Activated CD4-positive, alpha-beta T cell treated with anti-CD3 and anti-CD28 coated beads, Interleukin-2, amount 10 ng/mL, durations not matched to agents 24 days and 14 days (primary cell): ENCODE data around the gene EFNA3. TPM values are rescaled to one million over a fixed set of nuclear protein-coding genes. Genes with fewer than 3 reads are reported as not detected.
"Not testable (repeated sequence)": the region's sequence is repeated elsewhere in the genome, so short reads cannot be mapped to it uniquely, and the experiment has no call there.

Experiments used
- DNase-seq: peaks from one replicate; pipeline ENCODE4 v3.0.0; 2022
- H3K27ac Mint-ChIP-seq: one replicate; pipeline ENCODE4 v1.8.0; 2022; ENCODE audit warnings: mild to moderate bottlenecking, mixed read lengths
- H3K27me3 Mint-ChIP-seq: one replicate; pipeline ENCODE4 v1.8.0; 2022; ENCODE audit warnings: mixed read lengths
- H3K36me3 Mint-ChIP-seq: one replicate; pipeline ENCODE4 v1.8.0; 2022; ENCODE audit warnings: low read depth, mild to moderate bottlenecking, mixed read lengths
- H3K4me1 Mint-ChIP-seq: one replicate; pipeline ENCODE4 v1.8.0; 2021; ENCODE audit warnings: mixed read lengths
- H3K4me3 Mint-ChIP-seq: one replicate; pipeline ENCODE4 v1.8.0; 2022; ENCODE audit warnings: mild to moderate bottlenecking, moderate library complexity, mixed read lengths
- H3K9me3 Mint-ChIP-seq: one replicate; pipeline ENCODE4 v1.8.0; 2021; ENCODE audit warnings: mixed read lengths
- intact Hi-C: fragments of 100-400 bp; cut with micrococcal nuclease; formaldehyde crosslinking; loops from one replicate; pipeline ENCODE4 v1.15.1; 2023
- total RNA-seq: library from RNA; stranded (reverse); gene quantifications from 2 replicates; pipeline ENCODE4 v1.2.3, GENCODE V29; 2022

The EFNA3 gene
- total RNA-seq, 1 donor from 2014 or later, result 3.6 TPM

- Mint-ChIP-seq H3K4me1 (no peaks in the 10 kb centered on the region), H3K27me3 (peaks cover 12% of the 10 kb centered on the region), H3K27ac (no peak overlapping the region), H3K36me3 (no peaks in the 10 kb centered on the region), H3K4me3 (no peak overlapping the region), H3K9me3 (no peaks in the 10 kb centered on the region)
- intact Hi-C loops, result no loop called here
- DNase-seq, result no peak
These were observed 31.7 kb downstream of the EFNA3 start for GRCh38 chr1:155110381-155110780.

- peaks cover 9% of the 10 kb centered on the region for H3K27me3 Mint-ChIP-seq
- H3K9me3 Mint-ChIP-seq, result no peaks in the 10 kb centered on the region
- no peak overlapping the region for H3K27ac Mint-ChIP-seq
- no peak overlapping the region for H3K4me3 Mint-ChIP-seq
- no peaks in the 10 kb centered on the region for H3K36me3 Mint-ChIP-seq
- no peak for DNase-seq
- intact Hi-C loops, result no loop called here
- H3K4me1 Mint-ChIP-seq, result no peaks in the 10 kb centered on the region
These were observed 32.2 kb downstream of the EFNA3 start for GRCh38 chr1:155110826-155111225.

GRCh38 chr1:155113450-155113980 is 34.9 kb downstream of the EFNA3 start:
- Mint-ChIP-seq H3K27me3 (peaks cover 16% of the 10 kb centered on the region), H3K9me3 (no peaks in the 10 kb centered on the region)

GRCh38 chr1:155116113-155116764 is 37.6 kb downstream of the EFNA3 start:
- Mint-ChIP-seq H3K27ac (no peak overlapping the region), H3K27me3 (peaks cover 18% of the 10 kb centered on the region), H3K9me3 (no peaks in the 10 kb centered on the region), H3K4me1 (no peaks in the 10 kb centered on the region), H3K36me3 (no peaks in the 10 kb centered on the region), H3K4me3 (no peak overlapping the region)
- intact Hi-C loops, result no loop called here
- DNase-seq, result no peak

More at GRCh38 chr1:155113450-155113980, 34.9 kb downstream of the EFNA3 start:
- Mint-ChIP-seq H3K27ac (no peak overlapping the region), H3K4me1 (no peaks in the 10 kb centered on the region), H3K4me3 (no peak overlapping the region), H3K36me3 (no peaks in the 10 kb centered on the region)
- DNase-seq, result no peak
- intact Hi-C loops, result no loop called here

- intact Hi-C loops, result no loop called here
- H3K4me1 Mint-ChIP-seq, result no peaks in the 10 kb centered on the region
- H3K9me3 Mint-ChIP-seq, result no peaks in the 10 kb centered on the region
- H3K27ac Mint-ChIP-seq, result no peak overlapping the region
- no peak overlapping the region for H3K4me3 Mint-ChIP-seq
- no peaks in the 10 kb centered on the region for H3K36me3 Mint-ChIP-seq
- DNase-seq, result no peak
- peaks cover 22% of the 10 kb centered on the region for H3K27me3 Mint-ChIP-seq
These were observed 39.0 kb downstream of the EFNA3 start for GRCh38 chr1:155117610-155118009.

- H3K4me1 Mint-ChIP-seq, H3K4me3 Mint-ChIP-seq, intact Hi-C loops, H3K9me3 Mint-ChIP-seq, DNase-seq, H3K27ac Mint-ChIP-seq, H3K36me3 Mint-ChIP-seq: not testable (repeated sequence)
- H3K27me3 Mint-ChIP-seq, result peaks cover 22% of the 10 kb centered on the region
These were observed 39.5 kb downstream of the EFNA3 start for GRCh38 chr1:155118090-155118489.

- no peak overlapping the region for H3K4me3 Mint-ChIP-seq
- intact Hi-C loops, result no loop called here
- no peaks in the 10 kb centered on the region for H3K4me1 Mint-ChIP-seq
- H3K9me3 Mint-ChIP-seq, result no peaks in the 10 kb centered on the region
- no peak for DNase-seq
- H3K27ac Mint-ChIP-seq, result no peak overlapping the region
- H3K36me3 Mint-ChIP-seq, result no peaks in the 10 kb centered on the region
- peaks cover 38% of the 10 kb centered on the region for H3K27me3 Mint-ChIP-seq
These were observed 41.6 kb downstream of the EFNA3 start for GRCh38 chr1:155120253-155120652.

GRCh38 chr1:155121249-155121648 is 42.6 kb downstream of the EFNA3 start:
- no peak overlapping the region for H3K4me3 Mint-ChIP-seq
- peaks cover 41% of the 10 kb centered on the region for H3K27me3 Mint-ChIP-seq
- H3K36me3 Mint-ChIP-seq, result no peaks in the 10 kb centered on the region
- no peak overlapping the region for H3K27ac Mint-ChIP-seq
- H3K9me3 Mint-ChIP-seq, result no peaks in the 10 kb centered on the region
- no peaks in the 10 kb centered on the region for H3K4me1 Mint-ChIP-seq
- DNase-seq, result no peak
- intact Hi-C loops, result no loop called here

- DNase-seq, result no peak
- Mint-ChIP-seq H3K4me1 (peaks cover 6% of the 10 kb centered on the region), H3K27me3 (peaks cover 45% of the 10 kb centered on the region), H3K27ac (no peak overlapping the region), H3K4me3 (no peak overlapping the region), H3K36me3 (no peaks in the 10 kb centered on the region), H3K9me3 (no peaks in the 10 kb centered on the region)
- intact Hi-C loops, result no loop called here
These were observed 43.7 kb downstream of the EFNA3 start for GRCh38 chr1:155122308-155122707.

- DNase-seq, result no peak
- Mint-ChIP-seq H3K4me3 (no peak overlapping the region), H3K27me3 (peaks cover 53% of the 10 kb centered on the region), H3K36me3 (no peaks in the 10 kb centered on the region), H3K4me1 (peaks cover 18% of the 10 kb centered on the region), H3K9me3 (no peaks in the 10 kb centered on the region), H3K27ac (no peak overlapping the region)
- intact Hi-C loops, result no loop called here
These were observed 45.2 kb downstream of the EFNA3 start for GRCh38 chr1:155123801-155124200.

- intact Hi-C loops, result loop anchor here (5.0 kb wide), 1 partner anchor 43 kb away; no protein-coding TSS in a partner anchor
- Mint-ChIP-seq H3K4me1 (peaks cover 25% of the 10 kb centered on the region), H3K4me3 (no peak overlapping the region), H3K27me3 (peaks cover 57% of the 10 kb centered on the region), H3K9me3 (no peaks in the 10 kb centered on the region), H3K27ac (no peak overlapping the region), H3K36me3 (no peaks in the 10 kb centered on the region)
- no peak for DNase-seq
These were observed 46.1 kb downstream of the EFNA3 start for GRCh38 chr1:155124503-155125463.

GRCh38 chr1:155125511-155125945 is 46.9 kb downstream of the EFNA3 start:
- H3K27ac Mint-ChIP-seq, result no peak overlapping the region
- H3K4me1 Mint-ChIP-seq, result peaks cover 25% of the 10 kb centered on the region
- DNase-seq, result no peak
- H3K9me3 Mint-ChIP-seq, result no peaks in the 10 kb centered on the region
- intact Hi-C loops, result loop anchor here (5.0 kb wide), 1 partner anchor 42 kb away; no protein-coding TSS in a partner anchor
- H3K36me3 Mint-ChIP-seq, result no peaks in the 10 kb centered on the region
- H3K27me3 Mint-ChIP-seq, result peaks cover 55% of the 10 kb centered on the region
- H3K4me3 Mint-ChIP-seq, result peak overlapping the region; percentile 23

GRCh38 chr1:155125946-155126555 is 47.4 kb downstream of the EFNA3 start:
- intact Hi-C loops, result loop anchor here (2.0 to 5.0 kb wide), 3 partner anchors 31 to 45 kb away; no protein-coding TSS in a partner anchor
- H3K4me1 Mint-ChIP-seq, result peaks cover 25% of the 10 kb centered on the region
- peak overlapping the region; percentile 23 for H3K4me3 Mint-ChIP-seq
- no peak for DNase-seq
- H3K27me3 Mint-ChIP-seq, result peaks cover 60% of the 10 kb centered on the region
- no peaks in the 10 kb centered on the region for H3K36me3 Mint-ChIP-seq
- no peak overlapping the region for H3K27ac Mint-ChIP-seq
- no peaks in the 10 kb centered on the region for H3K9me3 Mint-ChIP-seq
